ENCODE results near the gene MORF4L1.

GRCh38 chr15:78929536-78930264 is 57.0 kb downstream of the MORF4L1 start:
- TF ChIP-seq CTCF (IDR thresholded peaks at IDR 0.05; ENCODE audit: insufficient read depth, low read depth, low read length) (no peak), EZH2 (IDR thresholded peaks at IDR 0.05; ENCODE audit: insufficient read depth, low read length) (no peak)
